ENCODE results near the gene MBD5.

- TF ChIP-seq TAF1 (IDR thresholded peaks at IDR 0.05; ENCODE audit: borderline replicate concordance, low read depth, low read length) (no peak), CTCF (IDR thresholded peaks at IDR 0.05) (no peak), FOXJ3 (CRISPR knock-in tag; IDR thresholded peaks at IDR 0.05) (no peak), SMC3 (IDR thresholded peaks at IDR 0.05; ENCODE audit: low read depth, low read length) (no peak), EP300 (IDR thresholded peaks at IDR 0.05; ENCODE audit: borderline replicate concordance in 1 of 2, low read depth in 1 of 2, low read length in 1 of 2) (no peak), YY1 (IDR thresholded peaks at IDR 0.05; ENCODE audit: low read depth) (no peak)
These were observed 156.7 kb downstream of the MBD5 start for GRCh38 chr2:148177559-148177958.

All from SK-N-SH (cell line).